A673 (cell line): ENCODE measurements around the gene FRAS1.

Experiments used
- CTCF ChIP-seq: fragments of 300-800, 200-600 bp; sonication (generic); conservative IDR thresholded peaks from 2 replicates; pipeline ENCODE4 v1.5.1; 2017; ENCODE audit warnings: low read depth, mild to moderate bottlenecking, antibody characterized with exemption, low read length, moderate library complexity, mixed read lengths
- EZH2 ChIP-seq: fragments of 200-600 bp; sonication (generic); IDR thresholded peaks from 2 replicates; pipeline ENCODE4 v1.6.1; 2017; ENCODE audit warnings: borderline replicate concordance, low read depth, mild to moderate bottlenecking, mixed read lengths, antibody characterized with exemption, low read length; ENCODE audit not compliant: poor library complexity, severe bottlenecking

GRCh38 chr4:78578674-78579425 lies 521.7 kb downstream of the FRAS1 start:
- TF ChIP-seq CTCF = no peak
- TF ChIP-seq EZH2 = no peak
